ENCODE data around the gene LTO1. TPM values are rescaled to one million over a fixed set of nuclear protein-coding genes. Genes with fewer than 3 reads are reported as not detected.

Gene LTO1
- total and polyA plus RNA-seq, 10 of the 15 experiments (the other 5 are each of a cell fraction or from before 2014, with no cell fraction given), result 2.6 to 27.5 (median 14.4) TPM

GRCh38 chr11:69650832-69651344 lies 24.3 kb downstream of the LTO1 start:
- in situ Hi-C loops (cut with MboI), result no loop called here
- intact Hi-C loops (cut with micrococcal nuclease; ENCODE audit: unreplicated experiment), result no loop called here
- CTCF ChIA-PET, result no interaction called here

GRCh38 chr11:69650081-69650831 lies 24.9 kb downstream of the LTO1 start:
- ATAC-seq (no peak), FAIRE-seq (no peak), DNase-seq (ENCODE audit: low read depth, low spot score) (no peak)
- Histone ChIP-seq H3K4me2 (ENCODE audit: control insufficient read depth, insufficient read depth) (no peak overlapping the region), H3K4me1 (ENCODE audit: control insufficient read depth, insufficient read depth, low read length) (no peaks in the 10 kb centered on the region; the same call in 1 of the 2 replicates), H3K9ac (ENCODE audit: control insufficient read depth, insufficient read depth, low read length) (no peak overlapping the region), H3K27me3 (replicated peaks in 1 of 2; ENCODE audit: control insufficient read depth in 2 of 2, insufficient read depth in 2 of 2, low read length in 1 of 2) (no peaks in the 10 kb centered on the region), H4K20me1 (ENCODE audit: control insufficient read depth, insufficient read depth) (no peaks in the 10 kb centered on the region), H3K9me3 (replicated peaks; ENCODE audit: control insufficient read depth, insufficient read depth, low read length) (no peaks in the 10 kb centered on the region), H3K4me3 (no peak overlapping the region), H3K36me3 (ENCODE audit: control insufficient read depth in 2 of 2, insufficient read depth in 2 of 2, low read length in 1 of 2) (no peaks in the 10 kb centered on the region), H3K79me2 (ENCODE audit: control insufficient read depth, insufficient read depth, low read length) (no peaks in the 10 kb centered on the region), H3K27ac (ENCODE audit: control insufficient read depth, insufficient read depth) (no peak overlapping the region), H2AFZ (ENCODE audit: control insufficient read depth, low read depth, low read length) (no peak overlapping the region)
- ChIA-PET CTCF (no interaction called here), RAD21 (ENCODE audit: unreplicated experiment) (no interaction called here), POLR2A (no interaction called here), SMC1A (ENCODE audit: uncharacterized antibody, unreplicated experiment) (no interaction called here)
- in situ Hi-C loops (cut with MboI), result no loop called here
- intact Hi-C loops (cut with micrococcal nuclease; ENCODE audit: unreplicated experiment), result no loop called here
- TF ChIP-seq ETV6 (conservative IDR thresholded peaks at IDR 0.05 in 1 of 2, IDR thresholded peaks at IDR 0.05 in 1 of 2; ENCODE audit: borderline replicate concordance in 1 of 2, low read depth in 1 of 2) (no peak), PAX5 (IDR thresholded peaks at IDR 0.05; ENCODE audit: borderline replicate concordance, low read depth, low read length) (no peak), SMAD1 (IDR thresholded peaks at IDR 0.05; ENCODE audit: low read depth, partially characterized antibody) (no peak)
- no TSS peak for BruUV-seq (replicated peaks)
- WGBS (ENCODE audit: insufficient coverage, insufficient replicate concordance, low lambda C conversion rate, missing lambda C conversion rate), result 72% methylated on average over 20 of the region's 24 CpGs

More at GRCh38 chr11:69650832-69651344, 24.3 kb downstream of the LTO1 start:
- no TSS peak for BruUV-seq (replicated peaks)
- FAIRE-seq, result no peak
- no peak for ATAC-seq
- no peaks in the 10 kb centered on the region for H4K20me1 ChIP-seq (ENCODE audit: control insufficient read depth, insufficient read depth)
- no peaks in the 10 kb centered on the region for H3K36me3 ChIP-seq (ENCODE audit: control insufficient read depth in 2 of 2, insufficient read depth in 2 of 2, low read length in 1 of 2)
- no peak overlapping the region for H3K4me3 ChIP-seq
- ChIA-PET RAD21 (ENCODE audit: unreplicated experiment) (no interaction called here), SMC1A (ENCODE audit: uncharacterized antibody, unreplicated experiment) (no interaction called here), POLR2A (no interaction called here)
- H3K9ac ChIP-seq (ENCODE audit: control insufficient read depth, insufficient read depth, low read length), result no peak overlapping the region
- TF ChIP-seq ZNF622 (IDR thresholded peaks at IDR 0.05), result no peak
- no peak for TF ChIP-seq WRNIP1 (IDR thresholded peaks at IDR 0.05; ENCODE audit: borderline replicate concordance, low read depth, low read length)
- TF ChIP-seq NBN (IDR thresholded peaks at IDR 0.05), result no peak
- no peak for TF ChIP-seq ESRRA (IDR thresholded peaks at IDR 0.05; ENCODE audit: low read length)
- TF ChIP-seq HDAC2 (IDR thresholded peaks at IDR 0.05), result no peak
- TF ChIP-seq SMAD5 (IDR thresholded peaks at IDR 0.05; ENCODE audit: low read depth), result no peak
- no peak for TF ChIP-seq BCL11A (IDR thresholded peaks at IDR 0.05; ENCODE audit: low read depth, low read length)
- no peak for TF ChIP-seq MEF2B (IDR thresholded peaks at IDR 0.05; ENCODE audit: partially characterized antibody, poor library complexity, severe bottlenecking)
- TF ChIP-seq YY1 (IDR thresholded peaks at IDR 0.05; ENCODE audit: low read depth, low read length), result no peak
- no peak for TF ChIP-seq RELA (IDR thresholded peaks at IDR 0.05; ENCODE audit: borderline replicate concordance, partially characterized antibody)
- no peak for TF ChIP-seq SREBF2 (IDR thresholded peaks at IDR 0.05; ENCODE audit: low read length)
- TF ChIP-seq PML (IDR thresholded peaks at IDR 0.05; ENCODE audit: low read length), result no peak
- no peak for TF ChIP-seq NFYB (IDR thresholded peaks at IDR 0.05; ENCODE audit: insufficient read depth, low read depth, low read length)
- TF ChIP-seq CHD4 (IDR thresholded peaks at IDR 0.05), result no peak
- no peak for DNase-seq (ENCODE audit: low read depth, low spot score)
- no peaks in the 10 kb centered on the region; the same call in 2 of the 3 replicates for H3K9me3 ChIP-seq (replicated peaks; ENCODE audit: control insufficient read depth, insufficient read depth, low read length)
- H3K4me1 ChIP-seq (ENCODE audit: control insufficient read depth, insufficient read depth, low read length), result no peaks in the 10 kb centered on the region; the same call in 1 of the 2 replicates
- 73% methylated on average over 14 of the region's 23 CpGs for WGBS (ENCODE audit: insufficient coverage, insufficient replicate concordance, low lambda C conversion rate, missing lambda C conversion rate)
- no peak overlapping the region for H2AFZ ChIP-seq (ENCODE audit: control insufficient read depth, low read depth, low read length)
- no peaks in the 10 kb centered on the region for H3K79me2 ChIP-seq (ENCODE audit: control insufficient read depth, insufficient read depth, low read length)
- H3K4me2 ChIP-seq (ENCODE audit: control insufficient read depth, insufficient read depth), result no peak overlapping the region
- H3K27ac ChIP-seq (ENCODE audit: control insufficient read depth, insufficient read depth), result no peak overlapping the region
- H3K27me3 ChIP-seq (replicated peaks in 1 of 2; ENCODE audit: control insufficient read depth in 2 of 2, insufficient read depth in 2 of 2, low read length in 1 of 2), result no peaks in the 10 kb centered on the region
